Body of pancreas (tissue), 4 donors: Measurements from ENCODE around the gene ADORA1.

ENCODE experiments used
- CTCF ChIP-seq, 7 experiments: fragments of 450-650 bp in 4 of 7; fragments of 200-600 bp in 3 of 7; sonication (generic) in 3 of 7; IDR thresholded peaks; one replicate each; pipeline ENCODE4 v1.5.1; 2016 to 2019; ENCODE audit warnings: antibody characterized with exemption in 7 of 7
- POLR2A ChIP-seq, 3 donors: fragments of 450-650 bp; IDR thresholded peaks; one replicate each; pipeline ENCODE4 v1.6.1; 2016; ENCODE audit warnings: antibody characterized with exemption in 3 of 3, mild to moderate bottlenecking in 2 of 3

GRCh38 chr1:203187689-203188264 is 60.3 kb downstream of the ADORA1 start:
- TF ChIP-seq CTCF (IDR thresholded peaks at IDR 0.05) (no peak), POLR2A (IDR thresholded peaks at IDR 0.05) (no peak)
